Measurements from ENCODE around the gene PCSK6. TPM values are rescaled to one million over a fixed set of nuclear protein-coding genes. Genes with fewer than 3 reads are reported as not detected.

PCSK6 gene
- total and polyA plus RNA-seq, 2 of the 8 experiments (the other 6 are each of a cell fraction or from before 2014, with no cell fraction given): 1.9 to 4.0 TPM

DNA sequence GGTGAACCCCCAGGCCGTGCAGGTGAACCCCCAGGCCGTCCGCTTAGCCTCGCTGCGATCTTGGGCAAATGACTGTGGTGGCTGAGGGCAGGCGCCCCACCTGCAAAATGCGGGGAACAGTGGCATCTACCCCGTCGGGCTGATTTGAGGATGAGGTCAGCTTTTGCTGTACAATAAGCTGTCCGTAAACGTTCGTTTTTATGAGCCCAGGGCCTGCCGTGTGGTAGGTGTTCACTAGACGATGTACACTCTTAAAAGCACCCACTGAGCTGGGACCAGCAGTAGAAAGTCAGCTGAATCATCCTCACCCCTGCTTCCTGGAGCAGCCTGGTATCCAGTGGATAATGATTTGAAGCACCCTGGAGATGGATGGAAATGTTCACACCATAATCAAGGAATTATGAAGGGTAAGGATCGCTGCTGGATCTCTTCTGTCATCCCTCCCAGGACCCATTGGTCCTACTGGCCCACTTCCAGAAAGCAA, 943 bp upstream of the PCSK6 start (continued):
- no peak for TF ChIP-seq ASH2L (IDR thresholded peaks at IDR 0.05; ENCODE audit: low read length)
- TF ChIP-seq, protein P1, sequence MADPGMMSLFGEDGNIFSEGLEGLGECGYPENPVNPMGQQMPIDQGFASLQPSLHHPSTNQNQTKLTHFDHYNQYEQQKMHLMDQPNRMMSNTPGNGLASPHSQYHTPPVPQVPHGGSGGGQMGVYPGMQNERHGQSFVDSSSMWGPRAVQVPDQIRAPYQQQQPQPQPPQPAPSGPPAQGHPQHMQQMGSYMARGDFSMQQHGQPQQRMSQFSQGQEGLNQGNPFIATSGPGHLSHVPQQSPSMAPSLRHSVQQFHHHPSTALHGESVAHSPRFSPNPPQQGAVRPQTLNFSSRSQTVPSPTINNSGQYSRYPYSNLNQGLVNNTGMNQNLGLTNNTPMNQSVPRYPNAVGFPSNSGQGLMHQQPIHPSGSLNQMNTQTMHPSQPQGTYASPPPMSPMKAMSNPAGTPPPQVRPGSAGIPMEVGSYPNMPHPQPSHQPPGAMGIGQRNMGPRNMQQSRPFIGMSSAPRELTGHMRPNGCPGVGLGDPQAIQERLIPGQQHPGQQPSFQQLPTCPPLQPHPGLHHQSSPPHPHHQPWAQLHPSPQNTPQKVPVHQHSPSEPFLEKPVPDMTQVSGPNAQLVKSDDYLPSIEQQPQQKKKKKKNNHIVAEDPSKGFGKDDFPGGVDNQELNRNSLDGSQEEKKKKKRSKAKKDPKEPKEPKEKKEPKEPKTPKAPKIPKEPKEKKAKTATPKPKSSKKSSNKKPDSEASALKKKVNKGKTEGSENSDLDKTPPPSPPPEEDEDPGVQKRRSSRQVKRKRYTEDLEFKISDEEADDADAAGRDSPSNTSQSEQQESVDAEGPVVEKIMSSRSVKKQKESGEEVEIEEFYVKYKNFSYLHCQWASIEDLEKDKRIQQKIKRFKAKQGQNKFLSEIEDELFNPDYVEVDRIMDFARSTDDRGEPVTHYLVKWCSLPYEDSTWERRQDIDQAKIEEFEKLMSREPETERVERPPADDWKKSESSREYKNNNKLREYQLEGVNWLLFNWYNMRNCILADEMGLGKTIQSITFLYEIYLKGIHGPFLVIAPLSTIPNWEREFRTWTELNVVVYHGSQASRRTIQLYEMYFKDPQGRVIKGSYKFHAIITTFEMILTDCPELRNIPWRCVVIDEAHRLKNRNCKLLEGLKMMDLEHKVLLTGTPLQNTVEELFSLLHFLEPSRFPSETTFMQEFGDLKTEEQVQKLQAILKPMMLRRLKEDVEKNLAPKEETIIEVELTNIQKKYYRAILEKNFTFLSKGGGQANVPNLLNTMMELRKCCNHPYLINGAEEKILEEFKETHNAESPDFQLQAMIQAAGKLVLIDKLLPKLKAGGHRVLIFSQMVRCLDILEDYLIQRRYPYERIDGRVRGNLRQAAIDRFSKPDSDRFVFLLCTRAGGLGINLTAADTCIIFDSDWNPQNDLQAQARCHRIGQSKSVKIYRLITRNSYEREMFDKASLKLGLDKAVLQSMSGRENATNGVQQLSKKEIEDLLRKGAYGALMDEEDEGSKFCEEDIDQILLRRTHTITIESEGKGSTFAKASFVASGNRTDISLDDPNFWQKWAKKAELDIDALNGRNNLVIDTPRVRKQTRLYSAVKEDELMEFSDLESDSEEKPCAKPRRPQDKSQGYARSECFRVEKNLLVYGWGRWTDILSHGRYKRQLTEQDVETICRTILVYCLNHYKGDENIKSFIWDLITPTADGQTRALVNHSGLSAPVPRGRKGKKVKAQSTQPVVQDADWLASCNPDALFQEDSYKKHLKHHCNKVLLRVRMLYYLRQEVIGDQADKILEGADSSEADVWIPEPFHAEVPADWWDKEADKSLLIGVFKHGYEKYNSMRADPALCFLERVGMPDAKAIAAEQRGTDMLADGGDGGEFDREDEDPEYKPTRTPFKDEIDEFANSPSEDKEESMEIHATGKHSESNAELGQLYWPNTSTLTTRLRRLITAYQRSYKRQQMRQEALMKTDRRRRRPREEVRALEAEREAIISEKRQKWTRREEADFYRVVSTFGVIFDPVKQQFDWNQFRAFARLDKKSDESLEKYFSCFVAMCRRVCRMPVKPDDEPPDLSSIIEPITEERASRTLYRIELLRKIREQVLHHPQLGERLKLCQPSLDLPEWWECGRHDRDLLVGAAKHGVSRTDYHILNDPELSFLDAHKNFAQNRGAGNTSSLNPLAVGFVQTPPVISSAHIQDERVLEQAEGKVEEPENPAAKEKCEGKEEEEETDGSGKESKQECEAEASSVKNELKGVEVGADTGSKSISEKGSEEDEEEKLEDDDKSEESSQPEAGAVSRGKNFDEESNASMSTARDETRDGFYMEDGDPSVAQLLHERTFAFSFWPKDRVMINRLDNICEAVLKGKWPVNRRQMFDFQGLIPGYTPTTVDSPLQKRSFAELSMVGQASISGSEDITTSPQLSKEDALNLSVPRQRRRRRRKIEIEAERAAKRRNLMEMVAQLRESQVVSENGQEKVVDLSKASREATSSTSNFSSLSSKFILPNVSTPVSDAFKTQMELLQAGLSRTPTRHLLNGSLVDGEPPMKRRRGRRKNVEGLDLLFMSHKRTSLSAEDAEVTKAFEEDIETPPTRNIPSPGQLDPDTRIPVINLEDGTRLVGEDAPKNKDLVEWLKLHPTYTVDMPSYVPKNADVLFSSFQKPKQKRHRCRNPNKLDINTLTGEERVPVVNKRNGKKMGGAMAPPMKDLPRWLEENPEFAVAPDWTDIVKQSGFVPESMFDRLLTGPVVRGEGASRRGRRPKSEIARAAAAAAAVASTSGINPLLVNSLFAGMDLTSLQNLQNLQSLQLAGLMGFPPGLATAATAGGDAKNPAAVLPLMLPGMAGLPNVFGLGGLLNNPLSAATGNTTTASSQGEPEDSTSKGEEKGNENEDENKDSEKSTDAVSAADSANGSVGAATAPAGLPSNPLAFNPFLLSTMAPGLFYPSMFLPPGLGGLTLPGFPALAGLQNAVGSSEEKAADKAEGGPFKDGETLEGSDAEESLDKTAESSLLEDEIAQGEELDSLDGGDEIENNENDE (IDR thresholded peaks at IDR 0.05; ENCODE audit: insufficient replicate concordance, low read length): no peak
- no peak for TF ChIP-seq CBX8 (IDR thresholded peaks at IDR 0.05; ENCODE audit: borderline replicate concordance, low read depth, low read length)
- no peak for TF ChIP-seq EZH2 (IDR thresholded peaks at IDR 0.05; ENCODE audit: low read depth, low read length, severe bottlenecking)

Measured in H1 (cell line).